Ureter (tissue), 1 donor: ENCODE results near the gene POLG. TPM values are rescaled to one million over a fixed set of nuclear protein-coding genes. Genes with fewer than 3 reads are reported as not detected.

Experiments used
- DNase-seq: peaks from one replicate; pipeline ENCODE4 v3.0.0-alpha.2; 2020; ENCODE audit warnings: low spot score
- total RNA-seq: library from RNA; stranded (reverse); gene quantifications from one replicate; pipeline ENCODE4 v1.2.4, GENCODE V29; 2023
- donor health status: DM: yes; HTN: yes; CAD: no.

Gene POLG
- total RNA-seq: 64.8 TPM

GRCh38 chr15:89334510-89335297, at the start of gene POLG:
TSS of gene POLG (minus strand) at chr15:89334824. CDS start at chr15:89333754, 1,070 bp downstream.
- DNase-seq: peak; percentile 99

- no peak for DNase-seq
Observed at GRCh38 chr15:89384176-89384604, 49.6 kb upstream of the POLG start.

- DNase-seq: peak; percentile 59
Observed at GRCh38 chr15:89383365-89384175, 48.9 kb upstream of the POLG start.

- no peak for DNase-seq
Observed at GRCh38 chr15:89381888-89382686, 47.5 kb upstream of the POLG start.

GRCh38 chr15:89381331-89381730, 46.7 kb upstream of the POLG start:
- DNase-seq: no peak

- no peak for DNase-seq
Observed at GRCh38 chr15:89379818-89380217, 45.2 kb upstream of the POLG start.

GRCh38 chr15:89379251-89379695, 44.6 kb upstream of the POLG start:
- no peak for DNase-seq

GRCh38 chr15:89378296-89379151, 43.9 kb upstream of the POLG start:
- no peak for DNase-seq

- no peak for DNase-seq
Observed at GRCh38 chr15:89377842-89378295, 43.2 kb upstream of the POLG start.

- DNase-seq: no peak
Observed at GRCh38 chr15:89377024-89377841, 42.6 kb upstream of the POLG start.

- DNase-seq: no peak
Observed at GRCh38 chr15:89376388-89376787, 41.8 kb upstream of the POLG start.

GRCh38 chr15:89375093-89376005, 40.7 kb upstream of the POLG start:
- no peak for DNase-seq

GRCh38 chr15:89374086-89374981, 39.7 kb upstream of the POLG start:
- no peak for DNase-seq

- DNase-seq: no peak
Observed at GRCh38 chr15:89372069-89372935, 37.7 kb upstream of the POLG start.

GRCh38 chr15:89371228-89372044, 36.8 kb upstream of the POLG start:
- no peak for DNase-seq

- DNase-seq: no peak
Observed at GRCh38 chr15:89370978-89371227, 36.3 kb upstream of the POLG start.
